K562 (cell line): ENCODE measurements around the gene NR1I3. TPM values are rescaled to one million over a fixed set of nuclear protein-coding genes. Genes with fewer than 3 reads are reported as not detected.

Experiments
- ADNP ChIP-seq: fragments of 200-800 bp; sonication (Bioruptor generic); IDR thresholded peaks from 2 replicates; pipeline ENCODE4 v1.6.1; 2016; ENCODE audit warnings: missing genetic modification characterization, missing compliant biosample characterization
- ERF ChIP-seq: fragments of 450-650 bp; formaldehyde crosslinking; IDR thresholded peaks from 2 replicates; pipeline ENCODE4 v1.4.0; 2020; ENCODE audit warnings: mild to moderate bottlenecking, mixed read lengths
- ESRRA ChIP-seq: fragments of 450-650 bp; IDR thresholded peaks from 2 replicates; pipeline ENCODE4 v1.6.1; 2014; ENCODE audit warnings: low read depth, mild to moderate bottlenecking, moderate library complexity, borderline replicate concordance
- FOXK1 ChIP-seq: sonication (generic); formaldehyde crosslinking; IDR thresholded peaks from 2 replicates; pipeline ENCODE4 v1.8.0; 2022; ENCODE audit warnings: missing genetic modification reagents, mild to moderate bottlenecking, borderline replicate concordance
- GTF3C2 ChIP-seq: IDR thresholded peaks from 3 replicates; pipeline ENCODE4 v1.6.1; 2011; ENCODE audit warnings: borderline replicate concordance, mild to moderate bottlenecking, moderate library complexity; ENCODE audit not compliant: insufficient read length; ENCODE audit errors: extremely low read depth
- KAT2B ChIP-seq: IDR thresholded peaks from one replicate; pipeline ENCODE4 v1.6.1; 2012; ENCODE audit warnings: low read depth, mild to moderate bottlenecking, control low read depth, inconsistent platforms, low read length, moderate library complexity
- NFRKB ChIP-seq: fragments of 450-650 bp; IDR thresholded peaks from 2 replicates; pipeline ENCODE4 v1.6.1; 2016; ENCODE audit warnings: low read depth
- PHF8 ChIP-seq: fragments of 200-600 bp; sonication (generic); IDR thresholded peaks from 2 replicates; pipeline ENCODE4 v1.6.1; 2012; ENCODE audit warnings: mixed run types, mild to moderate bottlenecking, inconsistent platforms, low read length, moderate library complexity, borderline replicate concordance
- POLR3A ChIP-seq: IDR thresholded peaks from 2 replicates; pipeline ENCODE4 v1.6.1; 2011; ENCODE audit warnings: borderline replicate concordance, mild to moderate bottlenecking, moderate library complexity; ENCODE audit not compliant: insufficient read length, insufficient read depth; ENCODE audit errors: extremely low read depth
- POU5F1 ChIP-seq: fragments of 150-350 bp; IDR thresholded peaks from 2 replicates; pipeline ENCODE4 v1.6.1; 2014; ENCODE audit warnings: borderline replicate concordance, low read length, low read depth, mild to moderate bottlenecking; ENCODE audit not compliant: partially characterized antibody
- RNF219 ChIP-seq: fragments of 250-450 bp; sonication (Bioruptor Pico); IDR thresholded peaks from 2 replicates; pipeline ENCODE4 v1.5.0; 2022; ENCODE audit warnings: mild to moderate bottlenecking
- SETDB1 ChIP-seq: IDR thresholded peaks from one replicate; pipeline ENCODE4 v1.6.1; 2012; ENCODE audit warnings: low read length, control low read depth, inconsistent platforms
- SFPQ ChIP-seq: fragments of 200-400 bp; formaldehyde crosslinking; IDR thresholded peaks from 2 replicates; pipeline ENCODE4 v1.6.1; 2017; ENCODE audit warnings: mild to moderate bottlenecking, low read depth, low read length, moderate library complexity
- SRSF3 ChIP-seq: fragments of 200-400 bp; formaldehyde crosslinking; IDR thresholded peaks from 2 replicates; pipeline ENCODE4 v1.6.1; 2016; ENCODE audit warnings: mild to moderate bottlenecking, low read length, moderate library complexity; ENCODE audit not compliant: insufficient read depth
- TCFL5 ChIP-seq: fragments of 250-450 bp; sonication (Bioruptor Pico); conservative IDR thresholded peaks from 2 replicates; pipeline ENCODE4 v1.6.1; 2021; ENCODE audit warnings: mild to moderate bottlenecking, moderate library complexity, matching md5 sums
- ZFP36 ChIP-seq: fragments of 150-350 bp; IDR thresholded peaks from 2 replicates; pipeline ENCODE4 v1.6.1; 2018; ENCODE audit warnings: low read length, low read depth; ENCODE audit not compliant: partially characterized antibody
- ZNF512 ChIP-seq: IDR thresholded peaks from 2 replicates; pipeline ENCODE4 v1.6.1; 2016; ENCODE audit warnings: missing genetic modification characterization, missing compliant biosample characterization
- ZNF764 ChIP-seq: fragments of 250-450 bp; sonication (Bioruptor Pico); IDR thresholded peaks from 2 replicates; pipeline ENCODE4 v1.4.0; 2020; ENCODE audit warnings: low read depth, mild to moderate bottlenecking, moderate library complexity
- polyA plus RNA-seq, 8 experiments: library from polyadenylated mRNA; depleted of rRNA in 4 of 8; stranded (reverse) in 5 of 8; unstranded in 3 of 8; fragments of >200 nt; fragmentation: Nextera tagmentation in 2 of 8; fragmentation: Illumina TruSeq in 1 of 8; extraction: Ambion mirVana in 2 of 8; extraction: Trizol in 1 of 8; gene quantifications; 2 replicates each; pipeline versions ENCODE4 v1.2.1 to v1.2.3, GENCODE V29; 2011 to 2014; ENCODE audit warnings: inconsistent platforms in 1 of 8, missing spikeins in 1 of 8
- total RNA-seq, 7 experiments: library from RNA; depleted of rRNA in 6 of 7; stranded (reverse); fragments of >200 nt in 6 of 7; fragmentation: Illumina TruSeq in 2 of 7; extraction: Trizol in 2 of 7; gene quantifications; 2 replicates each; pipeline versions ENCODE4 v1.2.1 to v1.2.3, GENCODE V29; 2011 to 2021; ENCODE audit warnings: low replicate concordance in 1 of 7

NR1I3 gene
- total and polyA plus RNA-seq, 9 of the 15 experiments (the other 6 are each of a cell fraction or from before 2014, with no cell fraction given): 0.11 TPM; not detected in 8

GRCh38 chr1:161200992-161201835, 36.8 kb downstream of the NR1I3 start (continued):
- TF ChIP-seq SFPQ: no peak
- no peak for TF ChIP-seq ZNF764 (CRISPR knock-in tag)
- TF ChIP-seq NFRKB: peak; percentile 89
- TF ChIP-seq KAT2B: no peak
- no peak for TF ChIP-seq ZFP36
- TF ChIP-seq POU5F1: no peak
- TF ChIP-seq SRSF3: no peak
- TF ChIP-seq RNF219 (CRISPR knock-in tag): no peak
- TF ChIP-seq ESRRA: no peak
- TF ChIP-seq TCFL5 (CRISPR knock-in tag): no peak
- peak; percentile 67; the same call in 1 of the 2 replicates for TF ChIP-seq FOXK1 (CRISPR knock-in tag)
- TF ChIP-seq GTF3C2: no peak
- no peak for TF ChIP-seq ERF
- TF ChIP-seq ADNP (tag): no peak
- no peak for TF ChIP-seq ZNF512 (tag)
- TF ChIP-seq SETDB1: no peak
- no peak for TF ChIP-seq PHF8
- TF ChIP-seq POLR3A: no peak
